Measurements from ENCODE around the gene MXD1.
"Not testable (repeated sequence)": the region's sequence is repeated elsewhere in the genome, so short reads cannot be mapped to it uniquely, and the experiment has no call there.

Gene MXD1

GRCh38 chr2:69948963-69949645, 34.2 kb downstream of the MXD1 start:
- Histone ChIP-seq H3K36me3 (ENCODE audit: control insufficient read depth, insufficient read depth, low read length) (no peaks in the 10 kb centered on the region), H3K4me1 (ENCODE audit: control insufficient read depth, insufficient read depth, low read length) (no peaks in the 10 kb centered on the region), H3K4me3 (ENCODE audit: low read length) (no peak overlapping the region), H3K27ac (ENCODE audit: low read depth, low read length) (no peak overlapping the region), H3K9ac (ENCODE audit: low read length) (no peak overlapping the region), H3K27me3 (ENCODE audit: control insufficient read depth, insufficient read depth, low read length) (no peaks in the 10 kb centered on the region)

- Histone ChIP-seq H3K9ac (ENCODE audit: low read length) (no peak overlapping the region), H3K27me3 (ENCODE audit: control insufficient read depth, insufficient read depth, low read length) (no peaks in the 10 kb centered on the region), H3K36me3 (ENCODE audit: control insufficient read depth, insufficient read depth, low read length) (no peaks in the 10 kb centered on the region), H3K4me1 (ENCODE audit: control insufficient read depth, insufficient read depth, low read length) (no peaks in the 10 kb centered on the region), H3K4me3 (ENCODE audit: low read length) (no peak overlapping the region), H3K27ac (ENCODE audit: low read depth, low read length) (no peak overlapping the region)
Measured at GRCh38 chr2:69950241-69950640, 35.3 kb downstream of the MXD1 start.

- not testable (repeated sequence) for H3K27ac ChIP-seq (ENCODE audit: low read depth, low read length); H3K36me3 ChIP-seq (ENCODE audit: control insufficient read depth, insufficient read depth, low read length); H3K27me3 ChIP-seq (ENCODE audit: control insufficient read depth, insufficient read depth, low read length); H3K4me3 ChIP-seq (ENCODE audit: low read length); H3K4me1 ChIP-seq (ENCODE audit: control insufficient read depth, insufficient read depth, low read length); H3K9ac ChIP-seq (ENCODE audit: low read length)
Measured at GRCh38 chr2:69950671-69951070, 35.8 kb downstream of the MXD1 start.

GRCh38 chr2:69952336-69953115, 37.6 kb downstream of the MXD1 start:
- Histone ChIP-seq H3K27ac (ENCODE audit: low read depth, low read length) (no peak overlapping the region), H3K27me3 (ENCODE audit: control insufficient read depth, insufficient read depth, low read length) (no peaks in the 10 kb centered on the region), H3K4me3 (ENCODE audit: low read length) (no peak overlapping the region), H3K36me3 (ENCODE audit: control insufficient read depth, insufficient read depth, low read length) (no peaks in the 10 kb centered on the region), H3K4me1 (ENCODE audit: control insufficient read depth, insufficient read depth, low read length) (no peaks in the 10 kb centered on the region), H3K9ac (ENCODE audit: low read length) (no peak overlapping the region)

- Histone ChIP-seq H3K36me3 (ENCODE audit: control insufficient read depth, insufficient read depth, low read length) (no peaks in the 10 kb centered on the region), H3K4me1 (ENCODE audit: control insufficient read depth, insufficient read depth, low read length) (no peaks in the 10 kb centered on the region), H3K9ac (ENCODE audit: low read length) (no peak overlapping the region), H3K4me3 (ENCODE audit: low read length) (no peak overlapping the region), H3K27me3 (ENCODE audit: control insufficient read depth, insufficient read depth, low read length) (peaks cover 2% of the 10 kb centered on the region), H3K27ac (ENCODE audit: low read depth, low read length) (no peak overlapping the region)
Measured at GRCh38 chr2:69954084-69954483, 39.2 kb downstream of the MXD1 start.

- peaks cover 2% of the 10 kb centered on the region for H3K27me3 ChIP-seq (ENCODE audit: control insufficient read depth, insufficient read depth, low read length)
- no peak overlapping the region for H3K4me3 ChIP-seq (ENCODE audit: low read length)
- no peak overlapping the region for H3K27ac ChIP-seq (ENCODE audit: low read depth, low read length)
- no peak overlapping the region for H3K9ac ChIP-seq (ENCODE audit: low read length)
- H3K36me3 ChIP-seq (ENCODE audit: control insufficient read depth, insufficient read depth, low read length): no peaks in the 10 kb centered on the region
- no peaks in the 10 kb centered on the region for H3K4me1 ChIP-seq (ENCODE audit: control insufficient read depth, insufficient read depth, low read length)
Measured at GRCh38 chr2:69955029-69955428, 40.1 kb downstream of the MXD1 start.

- H3K36me3 ChIP-seq (ENCODE audit: control insufficient read depth, insufficient read depth, low read length): no peaks in the 10 kb centered on the region
- no peaks in the 10 kb centered on the region for H3K4me1 ChIP-seq (ENCODE audit: control insufficient read depth, insufficient read depth, low read length)
- no peak overlapping the region for H3K9ac ChIP-seq (ENCODE audit: low read length)
- no peak overlapping the region for H3K27ac ChIP-seq (ENCODE audit: low read depth, low read length)
- no peak overlapping the region for H3K4me3 ChIP-seq (ENCODE audit: low read length)
- H3K27me3 ChIP-seq (ENCODE audit: control insufficient read depth, insufficient read depth, low read length): peaks cover 2% of the 10 kb centered on the region
Measured at GRCh38 chr2:69956475-69956979, 41.6 kb downstream of the MXD1 start.

GRCh38 chr2:69957965-69958364, 43.1 kb downstream of the MXD1 start:
- H3K9ac ChIP-seq (ENCODE audit: low read length): no peak overlapping the region
- no peak overlapping the region for H3K27ac ChIP-seq (ENCODE audit: low read depth, low read length)
- no peaks in the 10 kb centered on the region for H3K4me1 ChIP-seq (ENCODE audit: control insufficient read depth, insufficient read depth, low read length)
- peaks cover 2% of the 10 kb centered on the region for H3K27me3 ChIP-seq (ENCODE audit: control insufficient read depth, insufficient read depth, low read length)
- H3K4me3 ChIP-seq (ENCODE audit: low read length): no peak overlapping the region
- no peaks in the 10 kb centered on the region for H3K36me3 ChIP-seq (ENCODE audit: control insufficient read depth, insufficient read depth, low read length)

GRCh38 chr2:69958480-69958879, 43.6 kb downstream of the MXD1 start:
- Histone ChIP-seq H3K36me3 (ENCODE audit: control insufficient read depth, insufficient read depth, low read length) (no peaks in the 10 kb centered on the region), H3K4me3 (ENCODE audit: low read length) (no peak overlapping the region), H3K27ac (ENCODE audit: low read depth, low read length) (no peak overlapping the region), H3K9ac (ENCODE audit: low read length) (no peak overlapping the region), H3K27me3 (ENCODE audit: control insufficient read depth, insufficient read depth, low read length) (peaks cover 2% of the 10 kb centered on the region), H3K4me1 (ENCODE audit: control insufficient read depth, insufficient read depth, low read length) (no peaks in the 10 kb centered on the region)

GRCh38 chr2:69959425-69959824, 44.5 kb downstream of the MXD1 start:
- H3K4me1 ChIP-seq (ENCODE audit: control insufficient read depth, insufficient read depth, low read length): no peaks in the 10 kb centered on the region
- H3K27me3 ChIP-seq (ENCODE audit: control insufficient read depth, insufficient read depth, low read length): peaks cover 2% of the 10 kb centered on the region
- H3K4me3 ChIP-seq (ENCODE audit: low read length): no peak overlapping the region
- H3K9ac ChIP-seq (ENCODE audit: low read length): no peak overlapping the region
- H3K36me3 ChIP-seq (ENCODE audit: control insufficient read depth, insufficient read depth, low read length): no peaks in the 10 kb centered on the region
- H3K27ac ChIP-seq (ENCODE audit: low read depth, low read length): no peak overlapping the region

- H3K27ac ChIP-seq (ENCODE audit: low read depth, low read length): no peak overlapping the region
- no peaks in the 10 kb centered on the region for H3K36me3 ChIP-seq (ENCODE audit: control insufficient read depth, insufficient read depth, low read length)
- H3K9ac ChIP-seq (ENCODE audit: low read length): no peak overlapping the region
- peaks cover 2% of the 10 kb centered on the region for H3K27me3 ChIP-seq (ENCODE audit: control insufficient read depth, insufficient read depth, low read length)
- no peak overlapping the region for H3K4me3 ChIP-seq (ENCODE audit: low read length)
- no peaks in the 10 kb centered on the region for H3K4me1 ChIP-seq (ENCODE audit: control insufficient read depth, insufficient read depth, low read length)
Measured at GRCh38 chr2:69960821-69961220, 45.9 kb downstream of the MXD1 start.

- no peak within 1 kb of the TSS for H3K9ac ChIP-seq (ENCODE audit: low read length)
- no peaks in the 10 kb centered on the region for H3K4me1 ChIP-seq (ENCODE audit: control insufficient read depth, insufficient read depth, low read length)
- no peak within 1 kb of the TSS for H3K4me3 ChIP-seq (ENCODE audit: low read length)
- no peaks in the 10 kb centered on the region for H3K36me3 ChIP-seq (ENCODE audit: control insufficient read depth, insufficient read depth, low read length)
- H3K27ac ChIP-seq (ENCODE audit: low read depth, low read length): no peak within 1 kb of the TSS
- peaks cover 2% of the 10 kb centered on the region for H3K27me3 ChIP-seq (ENCODE audit: control insufficient read depth, insufficient read depth, low read length)
Measured at GRCh38 chr2:69961496-69961895, 46.6 kb downstream of the MXD1 start, which contains the start of gene ASPRV1. TSS of gene ASPRV1 (minus strand) at chr2:69961631. CDS start at chr2:69961436, 195 bp downstream.

All from rectal smooth muscle tissue (tissue), 1 donor.